GM21737 (cell line): ENCODE measurements around the gene ETFBKMT.

ENCODE experiments used
- ATAC-seq: cut with Tn5 transposase; IDR thresholded peaks from one replicate; pipeline ENCODE4 v1.9.1; 2021; ENCODE audit warnings: mild to moderate bottlenecking, moderate library complexity; ENCODE audit not compliant: unreplicated experiment

Gene ETFBKMT

GRCh38 chr12:31659087-31659942, at the start of gene ETFBKMT:
ETFBKMT (plus strand) TSS chr12:31659688; CDS start chr12:31661954, 2,266 bp downstream.
- ATAC-seq, result peak; percentile 99

DNA sequence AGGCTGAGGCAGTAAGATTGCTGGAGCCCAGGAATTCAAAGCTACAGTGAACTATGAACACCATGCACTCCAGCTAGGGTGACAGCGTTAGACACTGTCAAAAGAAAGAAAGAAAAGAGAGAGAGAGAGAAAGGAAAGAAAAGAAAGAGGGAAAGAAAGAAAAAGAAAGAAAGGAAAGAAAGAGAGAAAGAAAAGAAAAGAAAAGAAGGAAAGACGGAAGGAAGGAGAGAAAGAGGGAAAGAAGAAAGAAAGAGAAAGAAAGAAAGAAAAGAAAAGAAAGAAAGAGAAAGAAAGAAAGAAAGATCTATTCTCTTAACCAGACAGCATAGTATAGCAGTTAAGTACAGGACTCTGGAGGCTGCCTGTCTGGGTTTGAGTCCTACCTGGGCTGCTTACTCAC, 46.7 kb upstream of the ETFBKMT start:
- ATAC-seq, result no peak

DNA sequence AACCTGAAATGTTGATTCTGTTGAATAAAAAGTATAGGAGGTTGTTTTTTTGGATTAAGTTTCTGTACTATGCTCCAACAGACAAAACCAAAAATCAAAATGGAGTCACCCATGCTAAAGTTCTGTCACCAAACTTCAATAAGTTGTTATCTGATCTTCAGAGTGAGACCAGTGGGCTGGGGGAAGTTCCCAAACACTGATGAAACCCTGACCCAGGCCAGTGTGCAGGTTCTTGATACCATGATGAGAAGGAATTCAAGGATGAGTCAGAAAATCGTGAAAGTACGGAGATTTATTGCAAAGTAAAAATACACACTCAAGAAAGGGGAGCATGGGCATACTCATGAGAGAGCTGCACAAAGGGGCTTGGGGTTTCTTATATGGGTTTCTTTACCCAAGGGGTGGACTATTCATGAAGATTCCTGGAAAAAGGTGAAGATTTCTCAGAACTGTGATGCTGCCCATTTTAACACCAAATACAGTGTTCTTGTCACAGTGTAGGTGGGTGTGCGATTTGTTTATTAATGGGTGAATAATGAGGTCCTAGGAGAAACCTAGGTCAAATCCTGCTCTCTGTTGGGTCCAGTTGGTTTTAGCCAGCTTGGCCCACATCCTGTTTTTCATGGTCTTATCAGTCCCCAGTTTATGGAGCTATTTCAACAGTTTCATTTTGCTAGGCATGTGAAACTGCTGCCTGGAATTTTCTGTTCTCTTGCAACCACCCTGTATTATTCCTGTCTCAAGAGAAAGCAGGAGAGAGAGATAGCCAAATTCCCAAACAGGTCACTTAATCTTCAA, 41.1 kb upstream of the ETFBKMT start:
- ATAC-seq, result no peak

DNA sequence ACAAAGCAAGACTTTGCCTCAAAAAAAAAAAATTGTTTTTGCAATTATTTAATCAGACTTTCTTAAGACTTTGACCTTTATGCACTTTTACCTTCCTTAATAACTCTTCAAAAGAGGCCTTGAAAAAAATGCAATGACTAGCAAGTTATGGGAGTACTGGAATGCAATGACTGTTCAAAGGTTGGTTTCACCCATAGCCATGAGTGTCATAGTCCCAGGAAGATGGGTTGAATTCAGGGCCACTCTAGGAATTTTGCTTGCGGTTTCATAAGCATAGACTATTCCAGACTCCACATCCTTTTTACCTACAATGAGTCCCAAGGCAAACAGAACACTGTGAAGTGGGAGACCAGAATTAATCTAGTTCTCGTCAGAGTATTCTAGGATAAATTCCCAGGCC, 39.2 kb upstream of the ETFBKMT start:
- ATAC-seq, result no peak

- no peak for ATAC-seq
Observed at GRCh38 chr12:31622038-31622437, 37.5 kb upstream of the ETFBKMT start.

- no peak for ATAC-seq
Observed at GRCh38 chr12:31626270-31626995, 33.1 kb upstream of the ETFBKMT start.

DNA sequence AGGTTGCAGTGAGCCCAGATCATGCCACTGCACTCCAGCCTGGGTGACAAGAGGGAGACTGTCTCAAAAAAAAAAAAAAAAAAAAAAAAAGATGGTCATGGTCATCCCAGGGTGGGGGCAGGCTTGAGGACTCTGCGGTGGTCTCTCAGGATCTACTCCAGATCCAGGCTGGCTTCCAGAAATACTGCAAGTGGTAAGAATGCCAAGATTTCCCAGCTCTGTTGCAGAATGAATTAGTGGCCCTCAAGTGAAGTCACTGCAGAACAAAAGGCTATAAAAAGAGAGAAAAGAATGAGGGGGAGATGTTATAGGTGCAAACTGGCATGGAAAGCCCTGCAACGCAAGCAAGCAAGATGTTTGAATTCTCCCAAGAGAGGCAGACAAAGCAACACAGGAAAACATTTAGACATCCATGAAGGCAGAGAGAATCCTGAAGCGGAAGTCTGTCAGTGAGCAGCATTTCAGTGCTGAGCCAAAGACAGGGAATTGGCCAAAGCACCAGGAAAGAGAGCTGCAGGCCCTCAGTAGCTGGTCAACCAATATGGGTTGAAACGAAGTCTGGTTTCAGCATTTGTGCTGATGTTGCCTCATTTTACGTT, 31.9 kb upstream of the ETFBKMT start:
- no peak for ATAC-seq

DNA sequence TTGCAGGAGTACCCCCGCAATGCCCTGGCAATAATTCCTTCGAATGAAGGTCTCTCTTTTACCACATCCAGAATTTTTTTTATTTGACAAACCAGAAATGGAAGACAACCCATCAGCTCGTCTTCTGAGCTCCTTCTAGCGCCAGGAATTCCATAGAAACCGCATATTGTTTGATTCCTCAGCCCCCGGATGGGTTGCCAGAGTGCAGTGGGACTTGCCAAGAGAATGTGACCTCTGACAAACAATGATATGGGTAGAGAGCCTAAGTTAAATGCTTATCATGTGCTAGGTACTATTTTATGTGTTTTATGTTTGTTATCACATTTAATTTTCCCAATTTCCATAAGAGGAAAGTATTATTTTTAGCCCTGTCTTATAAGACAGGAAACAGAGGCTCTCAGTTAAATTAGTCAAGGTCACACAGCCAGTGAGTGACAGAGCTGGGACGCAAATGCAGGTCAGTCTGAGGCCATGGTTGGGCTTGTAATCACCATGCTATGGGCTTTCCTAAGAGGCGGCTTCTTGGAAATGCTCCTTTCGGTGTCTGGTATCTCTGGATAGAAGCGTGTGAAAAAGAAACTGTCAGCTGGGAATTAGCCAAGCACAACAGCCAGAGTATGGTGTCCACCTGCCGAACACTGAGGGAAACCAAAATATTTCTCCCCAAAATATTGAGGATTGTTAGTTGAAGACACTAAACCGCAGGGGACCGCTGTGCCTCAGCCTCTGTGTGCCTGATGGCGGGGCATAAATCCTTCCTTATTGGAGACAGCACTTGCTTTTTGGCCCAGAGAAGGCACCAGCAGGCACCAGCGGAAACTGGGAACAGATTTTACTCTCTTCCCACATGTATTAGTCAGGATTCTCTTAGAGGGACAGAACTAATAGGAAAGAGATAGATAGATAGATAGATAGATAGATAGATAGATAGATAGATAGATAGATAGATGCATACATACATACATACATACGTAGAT, 29.4 kb upstream of the ETFBKMT start:
- no peak for ATAC-seq

DNA sequence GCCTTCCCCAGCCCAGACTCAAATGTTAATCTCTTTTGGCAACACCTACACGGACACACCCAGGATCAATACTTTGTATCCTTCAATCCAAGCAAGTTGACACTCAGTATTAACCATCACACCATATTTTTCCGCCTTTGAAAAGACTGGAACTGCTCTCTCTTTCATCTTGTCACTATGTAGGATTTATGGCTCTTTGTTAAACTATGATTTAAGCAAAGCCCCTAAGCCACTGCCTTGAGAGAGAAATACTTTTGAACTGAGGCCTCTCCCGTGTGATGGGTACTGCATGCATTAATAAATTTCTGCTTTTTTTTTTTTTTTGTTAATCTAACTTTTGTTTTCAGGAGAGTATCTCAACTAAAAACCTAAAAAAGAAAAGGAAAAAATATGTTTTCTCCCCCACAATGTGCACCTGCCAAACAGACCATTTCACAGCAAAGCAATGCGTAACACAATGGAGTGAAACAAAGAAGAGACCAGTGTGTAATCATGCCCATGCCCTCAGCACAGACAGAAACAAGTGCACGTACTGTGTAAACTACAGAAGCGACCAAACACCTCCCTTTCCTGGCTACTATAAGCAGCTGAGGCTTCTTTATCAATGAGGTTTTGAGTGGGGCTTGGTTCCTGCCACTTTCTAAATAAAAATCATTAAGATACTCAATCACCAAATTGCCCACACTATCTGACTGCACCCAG, 28.3 kb upstream of the ETFBKMT start:
- ATAC-seq, result no peak

GRCh38 chr12:31631809-31632208, 27.7 kb upstream of the ETFBKMT start:
- ATAC-seq, result no peak

DNA sequence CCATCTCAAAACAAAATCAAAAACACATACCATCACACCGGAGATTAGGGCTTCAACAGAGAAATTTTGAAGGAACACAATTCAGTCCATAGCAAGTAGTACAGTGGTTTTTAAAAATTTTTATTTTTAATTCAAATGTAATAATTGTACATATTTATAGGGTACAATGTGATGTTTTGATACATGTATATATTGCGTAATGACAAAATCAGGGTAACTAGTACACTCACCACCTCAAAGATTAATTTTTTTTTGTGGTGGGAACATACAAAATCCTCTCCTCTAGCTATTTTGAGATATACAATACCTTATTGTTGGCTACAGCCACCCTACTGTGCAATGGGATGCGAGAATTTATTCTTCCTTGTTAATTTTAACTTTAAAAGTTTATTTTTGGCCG, 26.0 kb upstream of the ETFBKMT start:
- no peak for ATAC-seq

DNA sequence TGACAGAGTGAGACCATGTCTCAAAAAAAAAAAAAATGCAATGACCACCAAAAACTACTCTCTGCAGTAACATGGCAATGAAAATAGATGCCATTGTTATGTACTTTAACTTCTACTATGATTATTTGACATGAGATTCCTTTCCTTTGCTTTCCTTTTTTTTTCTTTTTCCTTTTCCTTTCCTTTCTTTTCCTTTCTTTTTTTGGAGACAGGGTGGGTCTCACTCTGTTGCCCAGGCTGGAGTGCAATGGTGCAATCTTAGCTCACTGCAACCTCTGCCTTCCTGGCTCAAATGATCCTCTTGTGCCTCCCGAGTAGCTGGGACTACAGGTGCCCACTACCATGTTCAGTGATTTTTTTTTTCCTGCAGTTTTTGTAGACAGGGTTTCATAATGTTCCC, 24.9 kb upstream of the ETFBKMT start:
- no peak for ATAC-seq

DNA sequence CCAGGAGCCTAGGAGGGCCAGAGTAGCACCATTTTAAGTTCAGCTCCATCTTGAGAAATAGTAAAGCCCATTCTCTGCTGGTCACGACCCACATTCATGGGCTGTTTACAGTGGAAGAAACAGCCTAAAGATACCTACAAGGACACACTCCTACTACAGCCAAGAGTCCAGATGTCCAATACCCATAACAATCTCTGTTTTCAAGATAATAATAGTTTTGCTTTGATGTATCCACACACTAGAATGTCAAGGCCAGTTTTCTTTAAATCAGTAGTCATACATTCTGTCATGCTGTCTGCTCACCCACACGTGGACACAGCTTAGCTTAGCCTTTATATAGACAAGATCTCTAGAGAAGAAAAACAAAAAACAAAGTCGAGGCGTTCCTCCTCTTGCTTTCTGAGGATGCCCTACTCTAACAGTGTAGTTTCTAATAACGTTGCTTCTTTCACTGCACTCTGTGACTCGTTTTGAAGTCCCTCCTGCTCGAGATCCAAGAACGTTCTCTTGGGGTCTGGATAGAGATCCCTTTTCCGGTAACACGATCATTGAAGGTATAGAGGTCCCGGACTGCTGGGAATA, 17.9 kb upstream of the ETFBKMT start:
- no peak for ATAC-seq

DNA sequence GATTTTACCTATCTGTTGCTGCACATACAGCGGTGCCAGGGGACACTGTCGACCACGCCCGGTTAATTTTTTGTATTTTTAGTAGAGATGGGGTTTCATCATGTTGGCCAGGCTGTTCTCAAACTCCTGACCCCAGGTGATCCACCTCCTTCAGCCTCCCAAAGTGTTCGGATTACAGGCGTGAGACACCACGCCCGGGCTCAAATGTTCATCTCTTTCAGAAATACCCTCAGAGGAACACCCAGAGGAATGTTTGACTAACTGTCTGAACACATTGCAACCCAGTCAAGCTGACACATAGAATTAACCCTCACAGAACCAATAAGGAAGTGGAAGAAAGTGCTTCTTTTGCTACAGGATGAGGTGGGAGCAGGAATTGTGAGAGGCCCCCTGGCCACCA, 15.0 kb upstream of the ETFBKMT start:
- no peak for ATAC-seq

GRCh38 chr12:31645924-31646323, 13.6 kb upstream of the ETFBKMT start:
- ATAC-seq, result no peak

DNA sequence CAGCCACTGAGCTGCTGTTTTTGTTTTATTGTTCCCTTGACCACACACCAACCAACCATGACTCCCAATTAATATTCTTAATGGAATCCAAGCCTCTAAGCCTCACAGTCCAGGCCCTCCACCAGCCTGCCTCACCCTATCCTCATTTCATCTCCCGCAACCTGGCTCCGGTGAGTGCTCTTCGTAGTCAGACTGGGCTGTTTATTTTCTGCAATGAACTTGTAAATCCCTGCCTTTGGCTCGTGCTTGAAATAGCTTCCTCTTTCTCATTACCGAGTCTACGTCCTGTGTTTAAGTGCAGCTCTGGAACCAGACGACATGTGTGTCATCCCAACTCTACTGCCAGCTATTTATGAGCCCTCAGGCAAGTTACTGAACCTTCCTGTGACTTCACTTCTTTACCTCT, 12.4 kb upstream of the ETFBKMT start:
- ATAC-seq, result no peak

GRCh38 chr12:31650918-31651317, 8.6 kb upstream of the ETFBKMT start:
- no peak for ATAC-seq

DNA sequence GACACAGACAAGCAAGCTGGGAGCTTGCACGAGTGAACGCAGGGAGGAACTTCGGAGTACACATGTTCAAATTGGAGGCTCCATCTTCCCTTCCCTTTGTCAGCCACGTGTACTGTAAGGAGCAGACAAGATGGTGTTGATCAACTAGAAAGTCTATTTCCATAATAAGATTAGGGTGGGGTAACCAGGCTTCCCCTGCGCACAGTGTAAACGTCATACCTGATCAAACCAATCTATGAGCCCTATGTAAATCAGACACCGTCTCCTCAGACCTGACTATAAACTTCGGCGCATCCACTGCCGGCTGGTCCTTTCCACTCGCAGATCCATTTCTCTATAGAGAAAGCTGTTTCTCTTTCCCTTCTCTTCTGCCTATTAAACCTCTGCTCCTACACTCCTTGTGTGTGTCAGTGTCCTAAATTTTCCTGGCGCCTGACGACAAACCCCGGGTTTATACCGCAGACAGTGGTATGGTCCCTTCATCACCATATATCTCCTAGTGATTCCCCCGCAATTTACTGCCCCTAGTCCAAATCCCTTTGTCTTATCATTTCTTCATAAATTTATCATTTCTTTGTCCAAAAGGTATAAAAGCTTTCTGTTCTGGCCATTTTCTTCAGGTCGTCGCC, 7.5 kb upstream of the ETFBKMT start:
- ATAC-seq, result no peak
